Smooth muscle cell (in vitro differentiated cells): ENCODE data around the gene LZTR1. TPM values are rescaled to one million over a fixed set of nuclear protein-coding genes. Genes with fewer than 3 reads are reported as not detected.

Experiments
- DNase-seq: peaks from one replicate; lab custom pipeline; 2025; ENCODE audit not compliant: unreplicated experiment; lab: John Stamatoyannopoulos, UW
- H2AFZ ChIP-seq: fragments of 200-600 bp; sonication (generic); 2 replicates; pipeline ENCODE4 v1.6.0; 2016; ENCODE audit warnings: antibody characterized with exemption, low read depth, mild to moderate bottlenecking
- H3F3A ChIP-seq: fragments of 200-600 bp; sonication (generic); 2 replicates; pipeline ENCODE4 v1.6.0; 2017; ENCODE audit warnings: antibody characterized with exemption, low read depth
- H3K27ac ChIP-seq: fragments of 200-600 bp; sonication (generic); 2 replicates; pipeline ENCODE4 v1.5.1; 2016; ENCODE audit warnings: low read depth, mild to moderate bottlenecking
- H3K27me3 ChIP-seq: fragments of 200-600 bp; sonication (generic); 2 replicates; pipeline ENCODE4 v1.6.1; 2016; ENCODE audit warnings: low read depth, mild to moderate bottlenecking
- H3K36me3 ChIP-seq: fragments of 200-600 bp; sonication (generic); 2 replicates; pipeline ENCODE4 v1.5.1; 2016; ENCODE audit warnings: low read depth
- H3K4me1 ChIP-seq: fragments of 200-600 bp; sonication (generic); 2 replicates; pipeline ENCODE4 v1.5.1; 2016; ENCODE audit warnings: low read depth
- H3K4me2 ChIP-seq: fragments of 200-600 bp; sonication (generic); 2 replicates; pipeline ENCODE4 v1.6.0; 2016; ENCODE audit warnings: mild to moderate bottlenecking
- H3K4me3 ChIP-seq: fragments of 200-600 bp; sonication (generic); 2 replicates; pipeline ENCODE4 v1.5.1; 2016; ENCODE audit warnings: mild to moderate bottlenecking
- H3K79me2 ChIP-seq: fragments of 200-600 bp; sonication (generic); 2 replicates; pipeline ENCODE4 v1.6.0; 2016; ENCODE audit warnings: low read depth, mild to moderate bottlenecking
- H3K9ac ChIP-seq: fragments of 200-600 bp; sonication (generic); 2 replicates; pipeline ENCODE4 v1.6.0; 2016; ENCODE audit warnings: low read depth
- H3K9me3 ChIP-seq: fragments of 200-600 bp; sonication (generic); replicated peaks from 2 replicates; pipeline ENCODE4 v1.5.1; 2016; ENCODE audit warnings: low read depth
- H4K20me1 ChIP-seq: fragments of 200-600 bp; sonication (generic); 2 replicates; pipeline ENCODE4 v1.6.0; 2016; ENCODE audit warnings: low read depth
- WGBS: methylation state at CpG from one replicate; pipeline ENCODE4 v1.1.7; 2016; ENCODE audit warnings: low lambda C conversion rate; 5-methylcytosine and 5-hydroxymethylcytosine counted together
- polyA plus RNA-seq: library from polyadenylated mRNA; unstranded; fragments of >200 nt; fragmentation: Nextera tagmentation; extraction: Ambion mirVana; gene quantifications from 2 replicates; pipeline ENCODE4 v1.2.1, GENCODE V29; 2016
- total RNA-seq: library from RNA; depleted of rRNA; stranded (reverse); fragments of >200 nt; gene quantifications from 2 replicates; pipeline ENCODE4 v1.2.3, GENCODE V29; 2014
- TF ChIP-seq, protein P1 (sequence below): fragments of 200-600 bp; sonication (generic); IDR thresholded peaks from 2 replicates; pipeline ENCODE4 v1.5.1; 2017; ENCODE audit warnings: borderline replicate concordance, mild to moderate bottlenecking, antibody characterized with exemption; ENCODE audit not compliant: insufficient read depth, poor library complexity, severe bottlenecking

LZTR1 gene
- total and polyA plus RNA-seq, 2 experiments from 2014 or later: 34.2 to 43.9 TPM

DNA sequence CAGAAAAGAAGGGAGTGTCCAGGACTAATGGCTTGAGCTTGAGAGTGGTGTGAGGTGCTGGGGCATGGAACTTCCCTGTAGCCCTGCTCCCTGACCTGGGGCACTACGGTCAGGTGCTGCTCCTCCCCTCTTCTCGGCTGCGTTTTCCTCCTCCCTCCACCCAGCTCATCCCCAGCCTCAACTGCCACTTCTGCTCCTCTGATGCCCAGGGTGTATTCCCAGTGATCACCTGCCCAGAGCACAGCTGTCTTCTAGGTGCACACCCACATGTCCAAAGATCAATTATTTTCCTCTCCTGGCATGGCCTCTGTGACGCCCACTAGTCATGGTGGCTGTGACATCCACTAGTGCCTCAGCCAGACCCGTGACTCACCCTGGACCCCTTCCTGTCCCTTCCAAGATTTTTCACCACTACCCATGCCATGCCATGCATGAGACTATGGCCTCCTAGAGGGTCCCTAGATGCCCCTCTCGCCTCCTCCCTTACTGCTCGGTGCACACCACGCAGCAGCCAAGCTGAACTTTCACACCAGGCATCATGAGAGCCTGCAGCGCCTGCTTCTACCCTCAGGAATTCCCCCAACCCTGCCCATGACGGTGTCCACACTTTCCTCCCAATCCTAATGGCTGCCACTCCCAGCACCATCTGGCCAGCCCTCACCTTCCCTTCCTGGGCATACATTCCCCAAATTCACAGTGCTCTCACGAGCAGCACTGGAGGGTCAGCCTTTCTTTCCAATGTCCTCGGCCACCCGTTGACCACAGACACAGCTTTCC, 34.7 kb downstream of the LZTR1 start:
- TF ChIP-seq, protein P1, sequence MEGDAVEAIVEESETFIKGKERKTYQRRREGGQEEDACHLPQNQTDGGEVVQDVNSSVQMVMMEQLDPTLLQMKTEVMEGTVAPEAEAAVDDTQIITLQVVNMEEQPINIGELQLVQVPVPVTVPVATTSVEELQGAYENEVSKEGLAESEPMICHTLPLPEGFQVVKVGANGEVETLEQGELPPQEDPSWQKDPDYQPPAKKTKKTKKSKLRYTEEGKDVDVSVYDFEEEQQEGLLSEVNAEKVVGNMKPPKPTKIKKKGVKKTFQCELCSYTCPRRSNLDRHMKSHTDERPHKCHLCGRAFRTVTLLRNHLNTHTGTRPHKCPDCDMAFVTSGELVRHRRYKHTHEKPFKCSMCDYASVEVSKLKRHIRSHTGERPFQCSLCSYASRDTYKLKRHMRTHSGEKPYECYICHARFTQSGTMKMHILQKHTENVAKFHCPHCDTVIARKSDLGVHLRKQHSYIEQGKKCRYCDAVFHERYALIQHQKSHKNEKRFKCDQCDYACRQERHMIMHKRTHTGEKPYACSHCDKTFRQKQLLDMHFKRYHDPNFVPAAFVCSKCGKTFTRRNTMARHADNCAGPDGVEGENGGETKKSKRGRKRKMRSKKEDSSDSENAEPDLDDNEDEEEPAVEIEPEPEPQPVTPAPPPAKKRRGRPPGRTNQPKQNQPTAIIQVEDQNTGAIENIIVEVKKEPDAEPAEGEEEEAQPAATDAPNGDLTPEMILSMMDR: no peak
- Histone ChIP-seq H3F3A (peaks cover 5% of the 10 kb centered on the region), H2AFZ (no peak overlapping the region)

DNA sequence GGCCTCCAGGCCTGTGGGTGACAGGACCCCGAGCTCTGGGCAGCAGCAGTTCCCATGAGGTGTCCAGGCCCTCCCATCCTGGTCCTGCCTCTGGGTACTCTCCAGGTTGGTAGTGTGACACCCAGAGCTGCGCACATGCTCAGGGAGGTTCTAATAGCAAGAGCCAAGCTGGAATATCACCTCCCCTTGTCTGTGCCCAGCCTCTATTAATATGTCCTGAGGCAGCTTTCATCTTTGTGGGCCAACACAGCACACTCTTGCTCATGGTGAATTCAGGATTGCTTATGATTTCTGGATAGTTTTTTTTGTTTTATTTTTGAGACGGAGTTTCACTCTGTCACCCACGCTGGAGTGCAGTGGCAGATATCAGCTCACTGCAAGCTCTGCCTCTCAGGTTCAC, 36.2 kb downstream of the LZTR1 start:
- TF ChIP-seq, protein P1: no peak
- Histone ChIP-seq H2AFZ (no peak overlapping the region), H3K9me3 (no peaks in the 10 kb centered on the region), H3K4me2 (no peak overlapping the region), H3K4me1 (peaks cover 18% of the 10 kb centered on the region), H4K20me1 (no peaks in the 10 kb centered on the region), H3F3A (peaks cover 5% of the 10 kb centered on the region), H3K27me3 (no peaks in the 10 kb centered on the region), H3K27ac (no peak overlapping the region), H3K9ac (no peak overlapping the region), H3K4me3 (no peak overlapping the region), H3K36me3 (no peaks in the 10 kb centered on the region), H3K79me2 (no peaks in the 10 kb centered on the region)
- no peak for DNase-seq
- WGBS: 96% methylated on average over 4 of the region's 4 CpGs

More for the DNA sequence above, 34.7 kb downstream of the LZTR1 start:
- Histone ChIP-seq H3K4me1 (peaks cover 19% of the 10 kb centered on the region), H3K4me2 (no peak overlapping the region), H3K9me3 (no peaks in the 10 kb centered on the region), H3K27ac (no peak overlapping the region), H3K27me3 (no peaks in the 10 kb centered on the region), H3K79me2 (no peaks in the 10 kb centered on the region), H4K20me1 (no peaks in the 10 kb centered on the region), H3K36me3 (no peaks in the 10 kb centered on the region), H3K9ac (no peak overlapping the region), H3K4me3 (no peak overlapping the region)
- WGBS: 91% methylated on average over 13 of the region's 13 CpGs
- DNase-seq: no peak

DNA sequence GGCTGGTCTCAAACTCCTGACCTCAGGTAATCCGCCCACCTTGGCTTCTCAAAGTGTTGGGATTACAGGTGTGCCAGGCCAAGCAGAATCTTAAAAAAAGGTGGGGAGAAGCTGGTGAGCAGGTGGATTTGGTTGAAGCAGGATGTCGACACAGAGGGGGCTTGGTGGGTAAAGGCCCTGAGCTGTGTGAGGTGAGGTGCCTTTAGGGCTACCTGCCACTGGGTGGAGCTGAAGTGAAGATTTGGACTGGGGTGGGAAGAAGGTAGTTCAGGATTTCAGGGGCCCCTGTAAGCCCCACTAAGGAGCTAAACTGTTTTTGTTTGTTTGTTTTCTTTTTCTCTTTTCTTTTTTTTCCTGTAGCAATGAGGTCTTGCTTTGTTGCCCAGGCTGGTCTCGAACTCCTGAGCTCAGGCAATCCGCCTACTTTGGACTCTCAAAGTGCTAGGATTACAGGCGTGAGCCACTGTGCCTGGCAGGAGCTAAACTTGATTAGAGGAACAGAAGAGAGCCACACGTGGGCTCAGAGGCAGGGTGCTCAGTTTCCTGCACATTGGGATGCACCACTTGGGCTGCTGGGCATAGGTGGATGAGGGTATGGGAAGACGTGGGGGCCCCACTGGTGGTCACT, 38.8 kb downstream of the LZTR1 start:
- Histone ChIP-seq H2AFZ (no peak overlapping the region), H3K9ac (no peak overlapping the region), H3K36me3 (no peaks in the 10 kb centered on the region), H3K4me3 (no peak overlapping the region), H4K20me1 (no peaks in the 10 kb centered on the region), H3K79me2 (no peaks in the 10 kb centered on the region), H3K4me1 (no peaks in the 10 kb centered on the region), H3K27ac (no peak overlapping the region), H3K4me2 (no peak overlapping the region), H3F3A (no peaks in the 10 kb centered on the region), H3K9me3 (no peaks in the 10 kb centered on the region), H3K27me3 (no peaks in the 10 kb centered on the region)
- TF ChIP-seq, protein P1: peak; percentile 16
- WGBS: 66% methylated on average over 7 of the region's 7 CpGs
- DNase-seq: no peak

DNA sequence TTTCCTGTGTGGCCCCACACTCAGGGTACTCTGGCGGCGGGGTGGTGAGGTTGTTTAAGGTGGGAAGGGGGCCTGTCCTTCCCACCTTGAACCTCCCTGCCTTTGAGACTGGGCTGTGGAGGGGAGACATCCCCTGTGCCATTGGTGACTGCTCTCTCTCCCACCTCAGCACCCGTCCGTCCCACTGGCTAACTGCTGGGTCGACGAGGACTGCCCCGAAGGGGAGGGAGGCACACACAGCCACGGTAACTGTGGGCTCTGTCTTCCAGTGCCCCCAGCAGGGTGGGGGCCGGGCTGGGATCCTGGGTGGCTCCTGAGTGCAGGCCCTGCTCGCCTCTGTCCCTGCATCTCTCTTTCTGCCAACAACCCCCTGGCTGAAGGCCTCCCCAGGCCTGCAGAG, 40.4 kb downstream of the LZTR1 start:
- H3K9ac ChIP-seq: no peak overlapping the region
- H3F3A ChIP-seq: no peaks in the 10 kb centered on the region
- H3K27ac ChIP-seq: no peak overlapping the region
- no peaks in the 10 kb centered on the region for H3K36me3 ChIP-seq
- no peak overlapping the region for H3K4me3 ChIP-seq
- no peaks in the 10 kb centered on the region for H3K4me1 ChIP-seq
- no peak overlapping the region for H2AFZ ChIP-seq
- H3K9me3 ChIP-seq: no peaks in the 10 kb centered on the region
- no peaks in the 10 kb centered on the region for H4K20me1 ChIP-seq
- no peak overlapping the region for H3K4me2 ChIP-seq
- H3K27me3 ChIP-seq: no peaks in the 10 kb centered on the region
- no peak for DNase-seq
- no peaks in the 10 kb centered on the region for H3K79me2 ChIP-seq
- WGBS: 87% methylated on average over 10 of the region's 10 CpGs
- TF ChIP-seq, protein P1: no peak
